Activated naive CD4-positive, alpha-beta T cell (primary cell): Measurements from ENCODE around the gene SFMBT2.

ENCODE experiments used
- DNase-seq, 4 experiments: peaks; one replicate each; lab custom pipeline; 2025; lab: John Stamatoyannopoulos, UW

Gene SFMBT2

GRCh38 chr10:7410862-7411670 is at the start of gene SFMBT2:
Gene SFMBT2 (minus strand): TSS chr10:7411034. CDS start chr10:7381898, 29,136 bp downstream.
- DNase-seq = peak; percentile 15 to 58 (median 28)

DNA sequence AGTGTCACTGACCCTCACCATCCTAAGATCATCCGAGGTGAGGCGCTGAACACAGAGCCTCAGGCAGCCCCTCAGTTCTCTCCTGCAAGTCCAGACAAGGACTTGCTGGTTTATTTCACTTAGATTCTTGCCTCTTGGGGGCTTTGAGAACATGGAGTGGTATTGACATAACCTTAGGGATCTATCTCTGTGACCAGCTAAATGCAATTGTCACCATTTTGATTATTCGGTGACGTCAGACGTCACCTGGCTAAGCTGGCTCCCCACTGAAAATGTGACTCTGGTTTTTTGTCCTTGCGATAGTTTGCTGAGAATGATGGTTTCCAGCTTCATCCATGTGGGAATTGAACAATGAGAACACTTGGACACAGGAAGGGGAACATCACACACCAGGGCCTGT is 49.2 kb upstream of the SFMBT2 start:
- no peak for DNase-seq

- DNase-seq = no peak
Observed at GRCh38 chr10:7458556-7458955, 47.7 kb upstream of the SFMBT2 start.

- DNase-seq = no peak
Observed at GRCh38 chr10:7457478-7458316, 46.9 kb upstream of the SFMBT2 start.

GRCh38 chr10:7449063-7449695 is 38.3 kb upstream of the SFMBT2 start:
- no peak for DNase-seq

GRCh38 chr10:7445474-7446185 is 34.8 kb upstream of the SFMBT2 start:
- no peak for DNase-seq

DNA sequence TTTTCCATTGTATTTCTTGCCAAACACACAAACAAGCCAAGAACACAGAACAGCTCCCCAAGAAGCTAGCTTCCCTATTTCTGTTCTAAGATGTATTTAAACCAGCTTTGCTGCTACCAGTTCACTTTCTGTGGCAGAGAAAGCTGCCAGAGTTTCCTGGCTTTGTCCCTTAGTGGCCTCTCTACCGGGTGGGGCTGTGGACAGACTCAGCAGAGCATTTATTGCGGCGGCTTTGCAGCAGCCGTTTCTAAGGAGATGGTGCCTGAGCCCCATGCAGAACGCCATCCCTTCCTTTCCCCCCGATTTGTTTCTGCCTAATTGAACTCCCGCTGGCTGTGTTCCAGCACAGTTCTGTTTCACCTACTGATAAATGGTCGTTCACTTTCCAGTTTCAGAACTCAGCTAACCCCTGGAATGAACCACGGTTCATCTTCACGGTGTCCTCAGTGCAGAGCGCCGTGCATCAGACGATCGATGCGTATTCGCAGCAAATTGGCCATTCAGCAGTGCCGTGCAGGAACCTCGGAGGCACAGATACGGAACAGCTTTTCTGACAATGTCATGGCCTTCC is 33.8 kb upstream of the SFMBT2 start:
- no peak for DNase-seq

GRCh38 chr10:7443036-7443435 is 32.2 kb upstream of the SFMBT2 start:
- DNase-seq = no peak

DNA sequence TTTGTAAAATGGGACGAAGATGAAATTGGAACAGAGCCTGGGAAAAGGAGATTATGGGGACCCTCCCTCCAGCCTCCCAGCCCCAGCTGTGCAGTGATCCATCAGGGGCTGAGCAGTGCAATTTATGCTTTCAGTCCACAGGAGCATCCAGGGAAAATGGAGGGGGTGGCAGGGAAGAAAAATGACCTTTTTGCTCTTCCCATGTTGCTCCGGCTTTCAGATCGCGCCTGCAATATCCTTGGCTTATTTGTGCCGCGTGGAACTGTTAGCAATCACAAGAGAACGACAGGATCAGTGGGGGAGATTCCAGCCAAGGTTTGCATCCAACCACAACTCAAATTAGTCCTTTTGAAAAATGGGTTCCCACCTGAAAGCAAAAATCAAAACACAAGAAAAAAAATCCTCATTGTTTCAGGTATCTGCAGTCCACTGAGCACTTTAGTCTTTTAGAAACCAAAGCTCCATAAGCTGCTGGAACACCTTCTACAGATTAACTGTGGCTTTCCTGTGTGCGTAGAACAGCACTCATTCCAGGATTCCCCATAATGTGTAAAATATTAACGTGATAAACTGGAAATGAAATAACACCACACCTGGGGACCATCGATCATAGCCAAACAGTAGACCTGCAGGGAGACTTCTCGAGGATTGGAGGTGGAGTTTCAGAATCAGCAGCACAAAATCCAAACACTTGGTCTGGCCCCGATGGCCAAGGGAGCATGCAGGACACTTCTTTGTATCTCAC is 30.7 kb upstream of the SFMBT2 start:
- DNase-seq = no peak

- no peak for DNase-seq
Observed at GRCh38 chr10:7439696-7440095, 28.9 kb upstream of the SFMBT2 start.

DNA sequence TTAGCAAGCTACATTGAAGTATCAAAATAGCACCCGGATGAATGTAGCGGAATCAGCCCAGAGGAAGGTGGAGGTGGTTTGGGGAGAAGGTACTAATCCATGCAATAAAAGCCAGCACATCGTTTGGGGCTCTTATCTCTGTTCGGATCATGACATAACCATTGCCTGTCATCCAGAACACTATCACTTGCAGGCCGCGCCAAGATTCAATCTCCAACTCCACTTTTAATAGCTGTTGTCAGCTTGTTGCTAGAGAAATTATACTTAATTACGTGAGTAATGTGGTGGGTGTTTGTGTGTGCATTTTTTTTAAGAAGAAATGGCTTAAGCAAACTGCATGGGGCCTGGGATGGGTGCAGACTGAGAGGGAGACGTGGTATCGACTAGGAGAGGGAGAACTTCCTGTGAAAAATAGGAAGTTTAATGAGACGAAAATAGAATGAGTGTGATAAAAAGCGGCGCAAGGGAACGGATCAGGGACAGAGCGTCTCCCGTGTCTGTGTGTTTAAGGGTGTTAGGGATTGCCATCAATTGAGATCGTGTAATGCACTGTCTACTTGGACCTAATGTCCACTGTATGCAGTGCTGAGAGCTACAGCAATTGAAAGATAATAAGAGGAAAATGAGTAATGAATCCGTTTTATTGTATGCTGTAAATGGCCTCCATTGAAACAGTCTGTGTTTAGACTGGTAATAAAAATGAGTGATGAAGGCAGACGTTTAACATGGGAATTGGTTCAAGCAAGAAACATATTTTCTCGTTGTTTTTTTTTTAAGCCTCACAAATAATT is 27.6 kb upstream of the SFMBT2 start:
- DNase-seq = no peak

DNA sequence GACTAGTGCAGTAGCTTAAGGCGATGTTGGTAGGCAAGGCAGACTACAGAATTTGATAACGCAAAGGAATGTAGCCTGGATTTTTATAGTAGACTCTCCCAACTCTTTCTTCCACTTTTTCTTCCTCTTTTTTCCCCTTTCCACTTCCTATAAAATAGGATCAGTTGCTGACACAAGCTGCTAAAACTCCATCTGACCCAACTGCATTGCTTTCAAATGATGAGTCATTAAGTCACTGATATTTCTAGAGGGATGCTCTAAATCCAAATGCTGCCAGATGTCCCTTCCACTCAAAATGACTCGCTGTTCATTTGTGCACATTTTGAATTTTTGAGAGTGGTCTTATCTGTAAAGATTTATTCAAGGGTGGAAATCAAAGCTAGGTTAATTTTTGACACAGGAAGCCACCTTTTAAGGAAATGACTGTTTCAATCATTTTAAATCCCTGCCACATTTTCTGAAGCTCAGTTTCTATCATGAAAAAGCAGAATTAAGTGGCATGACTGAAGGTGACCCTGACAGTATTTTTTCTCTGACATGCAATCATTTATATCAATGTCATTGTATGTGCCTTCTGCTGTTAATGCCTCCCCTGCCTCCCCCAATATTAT is 25.8 kb upstream of the SFMBT2 start:
- no peak for DNase-seq

GRCh38 chr10:7435674-7436073 is 24.8 kb upstream of the SFMBT2 start:
- DNase-seq = no peak

DNA sequence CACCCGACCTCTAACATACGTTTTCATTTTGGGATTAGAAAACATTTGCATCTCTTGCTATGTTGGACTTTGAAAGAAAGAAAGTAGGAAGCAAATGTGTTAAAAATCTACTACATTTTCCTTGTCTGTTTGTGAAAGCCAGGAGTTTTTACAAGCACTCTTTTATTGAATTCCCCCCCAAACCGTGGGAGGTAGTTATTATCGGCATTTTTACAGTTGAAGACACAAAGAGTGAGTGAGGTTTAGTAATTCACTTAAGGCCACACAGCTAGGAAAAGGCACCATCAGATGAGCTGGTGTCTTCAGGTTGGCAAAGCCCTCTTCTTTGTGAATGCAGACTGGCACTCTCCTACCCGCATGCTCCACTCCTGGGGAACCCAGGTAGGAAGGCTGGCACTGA is 23.5 kb upstream of the SFMBT2 start:
- DNase-seq = no peak

DNA sequence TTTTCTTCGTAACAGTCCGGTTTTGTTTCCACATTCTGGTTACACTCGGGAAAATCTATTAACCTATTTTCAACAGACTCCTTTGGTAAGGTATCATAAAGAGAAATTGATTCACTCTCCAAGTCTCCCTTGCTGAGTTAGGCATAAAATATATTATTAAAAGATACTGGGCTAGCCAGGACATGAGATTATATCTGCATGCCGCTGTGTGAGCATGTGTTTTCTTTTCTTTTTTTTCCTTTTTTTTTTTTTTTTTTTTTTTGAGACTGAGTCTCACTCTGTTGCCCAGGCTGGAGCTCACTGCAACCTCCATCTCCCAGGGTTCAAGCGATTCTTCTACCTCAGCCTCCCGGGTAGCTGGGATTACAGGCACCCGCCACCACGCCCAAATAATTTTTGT is 23.0 kb upstream of the SFMBT2 start:
- DNase-seq = no peak

- no peak for DNase-seq
Observed at GRCh38 chr10:7432884-7433726, 22.3 kb upstream of the SFMBT2 start.

- DNase-seq = no peak
Observed at GRCh38 chr10:7428673-7429350, 18.0 kb upstream of the SFMBT2 start.

DNA sequence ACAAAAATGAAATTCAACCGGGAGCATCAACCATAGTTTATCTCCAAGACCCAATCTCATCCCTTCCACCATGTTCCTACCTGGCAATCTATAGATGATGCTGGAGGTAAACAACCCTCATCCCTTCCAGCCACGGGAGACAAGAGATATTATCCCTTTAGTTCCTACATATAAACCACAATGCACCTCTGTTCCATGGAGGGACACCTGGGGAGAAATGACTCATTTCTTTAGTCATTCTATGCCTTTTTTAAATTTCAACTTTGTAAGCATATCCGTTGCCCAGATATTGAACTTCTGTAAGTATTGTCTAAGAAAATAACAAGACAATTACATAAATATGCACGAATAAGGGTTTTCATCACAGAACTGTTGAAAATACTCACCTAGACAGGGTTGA is 15.5 kb upstream of the SFMBT2 start:
- no peak for DNase-seq
